ENCODE data around the gene KCNC4.

DNA sequence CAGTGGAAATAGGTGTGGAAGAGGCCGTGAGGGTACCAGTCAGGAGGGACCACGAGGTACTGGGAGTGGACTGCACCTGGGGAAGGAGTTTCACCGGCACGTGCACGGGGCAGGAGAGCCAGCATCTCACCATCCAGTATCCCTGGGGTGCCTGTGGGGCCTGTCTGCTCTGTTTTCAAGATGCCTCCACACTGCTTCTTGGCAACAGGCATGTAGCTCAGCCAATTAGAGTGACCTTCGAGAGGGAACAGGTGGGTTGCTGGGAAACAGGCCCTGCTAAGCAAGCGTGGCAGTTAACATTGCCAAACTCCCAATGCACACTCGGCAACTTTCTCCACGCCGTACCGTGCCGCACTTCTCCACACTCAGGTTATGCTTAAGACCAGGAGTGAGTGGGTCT lies 17.7 kb downstream of the KCNC4 start:
- TF ChIP-seq, protein P1, sequence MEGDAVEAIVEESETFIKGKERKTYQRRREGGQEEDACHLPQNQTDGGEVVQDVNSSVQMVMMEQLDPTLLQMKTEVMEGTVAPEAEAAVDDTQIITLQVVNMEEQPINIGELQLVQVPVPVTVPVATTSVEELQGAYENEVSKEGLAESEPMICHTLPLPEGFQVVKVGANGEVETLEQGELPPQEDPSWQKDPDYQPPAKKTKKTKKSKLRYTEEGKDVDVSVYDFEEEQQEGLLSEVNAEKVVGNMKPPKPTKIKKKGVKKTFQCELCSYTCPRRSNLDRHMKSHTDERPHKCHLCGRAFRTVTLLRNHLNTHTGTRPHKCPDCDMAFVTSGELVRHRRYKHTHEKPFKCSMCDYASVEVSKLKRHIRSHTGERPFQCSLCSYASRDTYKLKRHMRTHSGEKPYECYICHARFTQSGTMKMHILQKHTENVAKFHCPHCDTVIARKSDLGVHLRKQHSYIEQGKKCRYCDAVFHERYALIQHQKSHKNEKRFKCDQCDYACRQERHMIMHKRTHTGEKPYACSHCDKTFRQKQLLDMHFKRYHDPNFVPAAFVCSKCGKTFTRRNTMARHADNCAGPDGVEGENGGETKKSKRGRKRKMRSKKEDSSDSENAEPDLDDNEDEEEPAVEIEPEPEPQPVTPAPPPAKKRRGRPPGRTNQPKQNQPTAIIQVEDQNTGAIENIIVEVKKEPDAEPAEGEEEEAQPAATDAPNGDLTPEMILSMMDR (IDR thresholded peaks at IDR 0.05): no peak
- TF ChIP-seq POLR2AphosphoS5 (IDR thresholded peaks at IDR 0.05) (no peak), POLR2A (IDR thresholded peaks at IDR 0.05) (no peak)

Data from stomach (tissue), 4 donors.